GM18861 (cell line): ENCODE measurements around the gene RAMACL.

Experiments used
- ATAC-seq: cut with Tn5 transposase; IDR thresholded peaks from one replicate; pipeline ENCODE4 v1.9.1; 2021; ENCODE audit not compliant: unreplicated experiment

The RAMACL gene

GRCh38 chr6:166618866-166619761, 32.6 kb upstream of the RAMACL start:
- ATAC-seq = no peak

- ATAC-seq = no peak
Measured at GRCh38 chr6:166618251-166618650, 31.8 kb upstream of the RAMACL start.

- ATAC-seq = no peak
Measured at GRCh38 chr6:166617359-166617758, 30.9 kb upstream of the RAMACL start.

- ATAC-seq = no peak
Measured at GRCh38 chr6:166616261-166617238, 30.1 kb upstream of the RAMACL start.

- ATAC-seq = no peak
Measured at GRCh38 chr6:166615059-166615770, 28.7 kb upstream of the RAMACL start.

- no peak for ATAC-seq
Measured at GRCh38 chr6:166614589-166614988, 28.1 kb upstream of the RAMACL start.

- ATAC-seq = no peak
Measured at GRCh38 chr6:166614171-166614583, 27.7 kb upstream of the RAMACL start.

GRCh38 chr6:166613027-166613426, 26.5 kb upstream of the RAMACL start:
- ATAC-seq = no peak

GRCh38 chr6:166612471-166612881, 26.0 kb upstream of the RAMACL start:
- no peak for ATAC-seq

- no peak for ATAC-seq
Measured at GRCh38 chr6:166611631-166612030, 25.2 kb upstream of the RAMACL start.

- ATAC-seq = no peak
Measured at GRCh38 chr6:166610069-166610468, 23.6 kb upstream of the RAMACL start.

GRCh38 chr6:166608774-166609173, 22.3 kb upstream of the RAMACL start:
- no peak for ATAC-seq

- no peak for ATAC-seq
Measured at GRCh38 chr6:166605752-166606151, 19.3 kb upstream of the RAMACL start.

GRCh38 chr6:166604911-166605310, 18.4 kb upstream of the RAMACL start:
- ATAC-seq = no peak

- no peak for ATAC-seq
Measured at GRCh38 chr6:166604328-166604727, 17.9 kb upstream of the RAMACL start.

GRCh38 chr6:166603043-166603690, 16.7 kb upstream of the RAMACL start:
- no peak for ATAC-seq

- ATAC-seq = no peak
Measured at GRCh38 chr6:166601956-166602355, 15.5 kb upstream of the RAMACL start.

GRCh38 chr6:166600931-166601330, 14.5 kb upstream of the RAMACL start:
- no peak for ATAC-seq

GRCh38 chr6:166599205-166599604, 12.7 kb upstream of the RAMACL start:
- no peak for ATAC-seq

- ATAC-seq = no peak
Measured at GRCh38 chr6:166598441-166599138, 12.1 kb upstream of the RAMACL start.
